Measurements from ENCODE around the gene SPDL1. TPM values are rescaled to one million over a fixed set of nuclear protein-coding genes. Genes with fewer than 3 reads are reported as not detected.

Gene SPDL1
- total RNA-seq, 4 donors from 2014 or later = 3.9 to 14.9 (median 6.6) TPM

GRCh38 chr5:169636477-169637084 lies 53.0 kb downstream of the SPDL1 start:
- no peaks in the 10 kb centered on the region for H3K27me3 ChIP-seq
- no peaks in the 10 kb centered on the region for H3K4me1 ChIP-seq
- no peak for TF ChIP-seq CTCF (IDR thresholded peaks at IDR 0.05)
- no peaks in the 10 kb centered on the region for H3K9me3 ChIP-seq
- H3K27ac ChIP-seq = peak overlapping the region; percentile 76 to 93 (median 82)
- H3K36me3 ChIP-seq = no peaks in the 10 kb centered on the region
- H3K4me3 ChIP-seq = peak overlapping the region; percentile 55 to 86 (median 64)
- DNase-seq = no peak

GRCh38 chr5:169637085-169637548 lies 53.5 kb downstream of the SPDL1 start, which contains the start of gene DOCK2:
TSS of gene DOCK2 (plus strand) at chr5:169637275. CDS start at chr5:169637327, 52 bp downstream.
- H3K4me3 ChIP-seq = peak within 1 kb of the TSS; percentile 55 to 86 (median 64)

GRCh38 chr5:169637549-169638121 lies 54.1 kb downstream of the SPDL1 start:
- H3K36me3 ChIP-seq = no peaks in the 10 kb centered on the region
- no peaks in the 10 kb centered on the region for H3K4me1 ChIP-seq
- peak overlapping the region; percentile 55 to 86 (median 64) for H3K4me3 ChIP-seq
- H3K9me3 ChIP-seq = no peaks in the 10 kb centered on the region
- H3K27ac ChIP-seq = peak overlapping the region; percentile 76 to 93 (median 82)
- DNase-seq = peak in 2 of 3 donors; percentile 84 to 89
- no peaks in the 10 kb centered on the region for H3K27me3 ChIP-seq
- TF ChIP-seq POLR2A (IDR thresholded peaks at IDR 0.05) = no peak
- TF ChIP-seq CTCF (IDR thresholded peaks at IDR 0.05) = no peak

More at GRCh38 chr5:169637085-169637548, 53.5 kb downstream of the SPDL1 start, which contains the start of gene DOCK2:
- DNase-seq = peak in 2 of 3 donors; percentile 85 to 88
- H3K27ac ChIP-seq = peak within 1 kb of the TSS; percentile 76 to 93 (median 82)
- H3K4me1 ChIP-seq = no peaks in the 10 kb centered on the region
- H3K9me3 ChIP-seq = no peaks in the 10 kb centered on the region
- no peaks in the 10 kb centered on the region for H3K27me3 ChIP-seq
- no peaks in the 10 kb centered on the region for H3K36me3 ChIP-seq
- no peak for TF ChIP-seq CTCF (IDR thresholded peaks at IDR 0.05)
- no peak for TF ChIP-seq POLR2A (IDR thresholded peaks at IDR 0.05)

GRCh38 chr5:169641253-169641652 lies 57.7 kb downstream of the SPDL1 start:
- H3K4me3 ChIP-seq = no peak overlapping the region
- DNase-seq = no peak
- TF ChIP-seq POLR2A (IDR thresholded peaks at IDR 0.05) = no peak
- no peak for TF ChIP-seq CTCF (IDR thresholded peaks at IDR 0.05)

GRCh38 chr5:169646856-169647255 lies 63.3 kb downstream of the SPDL1 start:
- Histone ChIP-seq H3K36me3 (no peaks in the 10 kb centered on the region), H3K4me1 (peaks cover 0 to 24% (median 6%) of the 10 kb centered on the region in 4 donors), H3K27me3 (no peaks in the 10 kb centered on the region), H3K9me3 (no peaks in the 10 kb centered on the region), H3K4me3 (no peak overlapping the region), H3K27ac (no peak overlapping the region)
- no peak for TF ChIP-seq CTCF (IDR thresholded peaks at IDR 0.05)
- TF ChIP-seq POLR2A (IDR thresholded peaks at IDR 0.05) = no peak
- DNase-seq = no peak

More at GRCh38 chr5:169641253-169641652, 57.7 kb downstream of the SPDL1 start:
- no peaks in the 10 kb centered on the region for H3K4me1 ChIP-seq
- H3K9me3 ChIP-seq = no peaks in the 10 kb centered on the region
- no peak overlapping the region for H3K27ac ChIP-seq
- no peaks in the 10 kb centered on the region for H3K27me3 ChIP-seq
- no peaks in the 10 kb centered on the region for H3K36me3 ChIP-seq

Data from Peyer's patch (tissue), 4 donors.